ENCODE results near the gene MLXIPL.
"Not testable (repeated sequence)": the region's sequence is repeated elsewhere in the genome, so short reads cannot be mapped to it uniquely, and the experiment has no call there.

Gene MLXIPL

GRCh38 chr7:73612598-73613269 is 11.6 kb downstream of the MLXIPL start:
- DNase-seq = peak; percentile 68

GRCh38 chr7:73611017-73611555 is 13.2 kb downstream of the MLXIPL start:
- no peak for DNase-seq

- DNase-seq = no peak
These were observed 14.2 kb downstream of the MLXIPL start for GRCh38 chr7:73610105-73610504.

GRCh38 chr7:73607692-73607983 is 16.7 kb downstream of the MLXIPL start:
- not testable (repeated sequence) for DNase-seq

- DNase-seq = peak; percentile 79
These were observed 17.3 kb downstream of the MLXIPL start for GRCh38 chr7:73606801-73607691.

GRCh38 chr7:73605601-73606220 is 18.6 kb downstream of the MLXIPL start:
- no peak for DNase-seq

GRCh38 chr7:73602721-73603651 is 21.3 kb downstream of the MLXIPL start:
- peak; percentile 66 for DNase-seq

GRCh38 chr7:73599916-73600315 is 24.4 kb downstream of the MLXIPL start:
- DNase-seq = no peak

- DNase-seq = no peak
These were observed 25.0 kb downstream of the MLXIPL start for GRCh38 chr7:73599151-73599882.

GRCh38 chr7:73597978-73598782 is 26.1 kb downstream of the MLXIPL start:
- DNase-seq = no peak

GRCh38 chr7:73596191-73597065 is 27.9 kb downstream of the MLXIPL start:
- no peak for DNase-seq

GRCh38 chr7:73595358-73595757 is 29.0 kb downstream of the MLXIPL start:
- no peak for DNase-seq

GRCh38 chr7:73593207-73594045 is 30.9 kb downstream of the MLXIPL start:
- no peak for DNase-seq

- DNase-seq = no peak
These were observed 37.4 kb downstream of the MLXIPL start for GRCh38 chr7:73586911-73587310.

- no peak for DNase-seq
These were observed 39.1 kb downstream of the MLXIPL start for GRCh38 chr7:73585196-73585595.

GRCh38 chr7:73582664-73583202 is 41.6 kb downstream of the MLXIPL start:
- DNase-seq = no peak

GRCh38 chr7:73581006-73581405 is 43.3 kb downstream of the MLXIPL start:
- not testable (repeated sequence) for DNase-seq

GRCh38 chr7:73578342-73579128 is 45.8 kb downstream of the MLXIPL start, which contains the start of gene TBL2:
Gene TBL2 (minus strand): TSS chr7:73578579. CDS start chr7:73578549, 30 bp downstream.
- DNase-seq = peak; percentile 100

Measured in NCI-H82 (cell line).